ENCODE data around the gene TRPM3.

Gene TRPM3

GRCh38 chr9:70576116-70576515 is 545.3 kb downstream of the TRPM3 start:
- no peak for ATAC-seq
- TF ChIP-seq PATZ1 (CRISPR knock-in tag; IDR thresholded peaks at IDR 0.05; ENCODE audit: borderline replicate concordance) (no peak), OSR1 (CRISPR knock-in tag; IDR thresholded peaks at IDR 0.05) (no peak), ESRRG (CRISPR knock-in tag; IDR thresholded peaks at IDR 0.05) (no peak), CSRNP3 (CRISPR knock-in tag; IDR thresholded peaks at IDR 0.05) (no peak), CREB5 (CRISPR knock-in tag; IDR thresholded peaks at IDR 0.05; ENCODE audit: low read depth) (no peak), TSHZ2 (CRISPR knock-in tag; IDR thresholded peaks at IDR 0.05) (no peak), TOX (CRISPR knock-in tag; IDR thresholded peaks at IDR 0.05; ENCODE audit: borderline replicate concordance) (no peak), RARB (CRISPR knock-in tag; IDR thresholded peaks at IDR 0.05) (no peak), ARNTL (CRISPR knock-in tag; IDR thresholded peaks at IDR 0.05; ENCODE audit: borderline replicate concordance, low read depth) (no peak), BACH2 (CRISPR knock-in tag; IDR thresholded peaks at IDR 0.05; ENCODE audit: borderline replicate concordance) (no peak), PPARA (CRISPR knock-in tag; IDR thresholded peaks at IDR 0.05; ENCODE audit: borderline replicate concordance) (no peak), ZFP30 (CRISPR knock-in tag; IDR thresholded peaks at IDR 0.05) (no peak), ISL1 (CRISPR knock-in tag; IDR thresholded peaks at IDR 0.05) (no peak), ZNF70 (CRISPR knock-in tag; IDR thresholded peaks at IDR 0.05) (no peak), SNAI2 (CRISPR knock-in tag; IDR thresholded peaks at IDR 0.05) (no peak), ZNF8 (CRISPR knock-in tag; IDR thresholded peaks at IDR 0.05) (no peak), ZC3H10 (CRISPR knock-in tag; IDR thresholded peaks at IDR 0.05) (no peak), ZFP3 (CRISPR knock-in tag; IDR thresholded peaks at IDR 0.05) (no peak), GLIS3 (CRISPR knock-in tag; IDR thresholded peaks at IDR 0.05) (no peak), ZNF565 (CRISPR knock-in tag; conservative IDR thresholded peaks at IDR 0.05; ENCODE audit: low read depth) (no peak)

GRCh38 chr9:70574151-70574837 is 547.1 kb downstream of the TRPM3 start:
- no peak for TF ChIP-seq TOX (CRISPR knock-in tag; IDR thresholded peaks at IDR 0.05; ENCODE audit: borderline replicate concordance)
- no peak for TF ChIP-seq CREB5 (CRISPR knock-in tag; IDR thresholded peaks at IDR 0.05; ENCODE audit: low read depth)
- TF ChIP-seq ZC3H10 (CRISPR knock-in tag; IDR thresholded peaks at IDR 0.05): no peak
- TF ChIP-seq CSRNP3 (CRISPR knock-in tag; IDR thresholded peaks at IDR 0.05): no peak
- no peak for TF ChIP-seq BACH2 (CRISPR knock-in tag; IDR thresholded peaks at IDR 0.05; ENCODE audit: borderline replicate concordance)
- no peak for TF ChIP-seq PATZ1 (CRISPR knock-in tag; IDR thresholded peaks at IDR 0.05; ENCODE audit: borderline replicate concordance)
- TF ChIP-seq ESRRG (CRISPR knock-in tag; IDR thresholded peaks at IDR 0.05): no peak
- no peak for TF ChIP-seq ZNF8 (CRISPR knock-in tag; IDR thresholded peaks at IDR 0.05)
- no peak for TF ChIP-seq ZNF70 (CRISPR knock-in tag; IDR thresholded peaks at IDR 0.05)
- no peak for TF ChIP-seq CSDC2 (CRISPR knock-in tag; IDR thresholded peaks at IDR 0.05)
- TF ChIP-seq ZFP30 (CRISPR knock-in tag; IDR thresholded peaks at IDR 0.05): no peak
- TF ChIP-seq ZFP3 (CRISPR knock-in tag; IDR thresholded peaks at IDR 0.05): no peak
- TF ChIP-seq GLIS3 (CRISPR knock-in tag; IDR thresholded peaks at IDR 0.05): no peak
- no peak for TF ChIP-seq ISL1 (CRISPR knock-in tag; IDR thresholded peaks at IDR 0.05)
- no peak for TF ChIP-seq ZNF565 (CRISPR knock-in tag; conservative IDR thresholded peaks at IDR 0.05; ENCODE audit: low read depth)
- TF ChIP-seq TCF4 (CRISPR knock-in tag; IDR thresholded peaks at IDR 0.05; ENCODE audit: borderline replicate concordance): no peak
- ATAC-seq: peak; percentile 51

Measured in SK-N-SH treated with all-trans-retinoic acid at 6 μM for 48 hours (cell line).